ENCODE measurements around the gene TMEM42. TPM values are rescaled to one million over a fixed set of nuclear protein-coding genes. Genes with fewer than 3 reads are reported as not detected.

The TMEM42 gene
- total RNA-seq, 8 experiments from 2014 or later, result 12.0 to 29.1 (median 19.8) TPM

GRCh38 chr3:44883213-44883955 is 21.7 kb downstream of the TMEM42 start:
- no peaks in the 10 kb centered on the region for H3K4me1 ChIP-seq (replicated peaks in 1 of 2)
- ATAC-seq (replicated peaks in 6 of 8), result peak in 1 of 8 experiments; percentile 2
- in situ Hi-C loops (cut with MboI; ENCODE audit: low pct_unique_long_range_greater_than_20kb in 2 of 9, low sequenced_read_pairs in 9 of 9, unreplicated experiment in 9 of 9), result no loop called here

GRCh38 chr3:44883999-44884431 is 22.3 kb downstream of the TMEM42 start:
- peak in 6 of 8 experiments; percentile 32 to 86 (median 80) for ATAC-seq (replicated peaks in 6 of 8)
- no peak overlapping the region for H3K4me3 ChIP-seq
- 0 to 60% (median 31%) methylated on average over 1 to 3 of the region's 4 CpGs; no CpG with 5 or more reads in 2 of the 10 experiments for WGBS, 10 experiments
- H3K27ac ChIP-seq, result no peak overlapping the region
- in situ Hi-C loops (cut with MboI; ENCODE audit: low pct_unique_long_range_greater_than_20kb in 2 of 9, low sequenced_read_pairs in 9 of 9, unreplicated experiment in 9 of 9), result no loop called here
- H3K4me1 ChIP-seq (replicated peaks in 1 of 2), result no peaks in the 10 kb centered on the region

More at GRCh38 chr3:44883213-44883955, 21.7 kb downstream of the TMEM42 start:
- Histone ChIP-seq H3K4me3 (no peak overlapping the region), H3K27ac (no peak overlapping the region)
- 60 to 100% (median 90%) methylated on average over 1 to 2 of the region's 5 CpGs; no CpG with 5 or more reads in 3 of the 10 experiments for WGBS, 10 experiments

GRCh38 chr3:44885618-44886017 is 23.9 kb downstream of the TMEM42 start:
- Histone ChIP-seq H3K4me3 (no peak overlapping the region), H3K4me1 (replicated peaks in 1 of 2) (no peaks in the 10 kb centered on the region), H3K27ac (no peak overlapping the region)
- 0 to 84% (median 33%) methylated on average over 2 to 4 of the region's 4 CpGs; no CpG with 5 or more reads in 2 of the 10 experiments for WGBS, 10 experiments
- in situ Hi-C loops (cut with MboI; ENCODE audit: low pct_unique_long_range_greater_than_20kb in 2 of 9, low sequenced_read_pairs in 9 of 9, unreplicated experiment in 9 of 9), result no loop called here
- ATAC-seq (replicated peaks in 6 of 8), result peak in 6 of 8 experiments; percentile 36 to 91 (median 64)

- WGBS, 10 experiments, result 43 to 100% (median 80%) methylated on average over 1 to 2 of the region's 3 CpGs; no CpG with 5 or more reads in 5 of the 10 experiments
- H3K4me1 ChIP-seq (replicated peaks in 1 of 2), result no peaks in the 10 kb centered on the region
- in situ Hi-C loops (cut with MboI; ENCODE audit: low pct_unique_long_range_greater_than_20kb in 2 of 9, low sequenced_read_pairs in 9 of 9, unreplicated experiment in 9 of 9), result no loop called here
- H3K4me3 ChIP-seq, result no peak overlapping the region
- ATAC-seq (replicated peaks in 6 of 8), result no peak
- no peak overlapping the region for H3K27ac ChIP-seq
These were observed 24.8 kb downstream of the TMEM42 start for GRCh38 chr3:44886561-44886960.

DNA sequence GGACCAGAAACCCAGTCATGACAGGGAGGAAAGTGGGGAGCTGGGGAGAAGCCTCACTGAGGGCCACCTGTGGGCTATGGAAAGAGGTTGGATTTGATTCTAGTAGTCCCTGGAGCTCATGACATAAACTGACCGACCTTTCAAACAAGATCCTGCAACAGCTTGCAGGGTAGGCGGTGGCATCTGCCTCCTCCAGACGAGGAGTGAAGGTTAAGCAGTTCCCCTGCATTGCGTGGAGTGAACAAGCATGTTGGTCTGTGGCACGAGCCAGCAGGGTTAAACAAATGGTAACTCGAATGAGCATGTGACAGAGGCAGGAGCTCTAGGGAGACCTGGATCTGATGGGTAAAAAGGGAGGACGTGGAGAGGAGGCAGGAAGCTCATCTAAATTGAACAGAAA is 25.4 kb downstream of the TMEM42 start:
- no peak overlapping the region for H3K27ac ChIP-seq

DNA sequence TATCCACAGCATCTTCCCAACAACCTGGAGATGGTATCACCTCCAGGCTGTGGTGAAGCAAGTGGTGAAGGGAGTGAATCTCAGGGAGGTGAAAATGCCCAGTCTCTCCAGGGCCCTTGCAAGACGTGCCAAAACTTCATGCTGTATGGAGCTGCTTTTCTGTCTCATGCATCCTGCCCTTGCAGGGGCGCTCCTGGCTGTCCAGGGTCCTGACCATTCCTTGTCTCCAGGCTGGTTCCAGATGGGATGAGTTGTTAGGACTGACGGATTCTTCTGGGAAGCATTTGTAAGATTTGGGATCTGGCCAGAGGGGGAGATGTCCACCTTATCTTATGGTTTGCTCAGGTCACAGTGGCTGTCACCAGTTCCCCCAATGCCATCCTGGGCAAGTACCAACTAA is 28.5 kb downstream of the TMEM42 start:
- H3K4me1 ChIP-seq (replicated peaks in 1 of 2), result no peaks in the 10 kb centered on the region
- H3K27ac ChIP-seq, result no peak overlapping the region
- no peak overlapping the region for H3K4me3 ChIP-seq
- 20 to 100% (median 100%) methylated on average over 1 of the region's 3 CpGs; no CpG with 5 or more reads in 7 of the 10 experiments for WGBS, 10 experiments
- in situ Hi-C loops (cut with MboI; ENCODE audit: low pct_unique_long_range_greater_than_20kb in 2 of 9, low sequenced_read_pairs in 9 of 9, unreplicated experiment in 9 of 9), result no loop called here
- peak in 1 of 8 experiments; percentile 56 for ATAC-seq (replicated peaks in 6 of 8)

More for the DNA sequence above, 25.4 kb downstream of the TMEM42 start:
- in situ Hi-C loops (cut with MboI; ENCODE audit: low pct_unique_long_range_greater_than_20kb in 2 of 9, low sequenced_read_pairs in 9 of 9, unreplicated experiment in 9 of 9), result no loop called here
- ATAC-seq (replicated peaks in 6 of 8), result no peak
- WGBS, 10 experiments, result 59 to 89% (median 69%) methylated on average over 1 to 4 of the region's 7 CpGs; no CpG with 5 or more reads in 5 of the 10 experiments
- Histone ChIP-seq H3K4me3 (no peak overlapping the region), H3K4me1 (replicated peaks in 1 of 2) (no peaks in the 10 kb centered on the region)

DNA sequence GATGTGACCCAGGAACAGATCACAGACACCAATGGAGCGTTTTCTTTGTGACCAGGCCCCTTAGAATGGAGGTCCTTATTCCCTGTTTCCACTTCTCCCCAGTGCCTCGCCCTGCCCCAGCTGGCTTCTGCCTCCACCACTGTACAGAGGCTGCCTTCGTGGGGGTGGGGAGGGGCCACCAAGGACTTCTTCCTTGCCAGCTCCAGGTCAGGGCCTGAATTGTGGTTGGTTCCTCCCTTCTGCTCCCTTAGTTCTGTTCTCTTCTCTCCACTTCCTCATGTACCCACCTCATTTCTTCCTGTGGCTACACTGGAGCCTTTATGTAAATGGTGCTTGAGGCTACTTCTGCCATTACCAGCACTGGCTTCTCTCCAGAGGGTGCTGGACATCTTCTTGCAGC is 29.1 kb downstream of the TMEM42 start:
- Histone ChIP-seq H3K4me3 (no peak overlapping the region), H3K4me1 (replicated peaks in 1 of 2) (no peaks in the 10 kb centered on the region), H3K27ac (no peak overlapping the region)
- 49 to 100% (median 71%) methylated on average over 1 to 3 of the region's 3 CpGs; no CpG with 5 or more reads in 3 of the 10 experiments for WGBS, 10 experiments
- in situ Hi-C loops (cut with MboI; ENCODE audit: low pct_unique_long_range_greater_than_20kb in 2 of 9, low sequenced_read_pairs in 9 of 9, unreplicated experiment in 9 of 9), result no loop called here
- no peak for ATAC-seq (replicated peaks in 6 of 8)

GRCh38 chr3:44892689-44893088 is 31.0 kb downstream of the TMEM42 start:
- no peak overlapping the region for H3K27ac ChIP-seq
- no peaks in the 10 kb centered on the region for H3K4me1 ChIP-seq (replicated peaks in 1 of 2)
- no peak overlapping the region for H3K4me3 ChIP-seq
- ATAC-seq (replicated peaks in 6 of 8), result no peak
- in situ Hi-C loops (cut with MboI; ENCODE audit: low pct_unique_long_range_greater_than_20kb in 2 of 9, low sequenced_read_pairs in 9 of 9, unreplicated experiment in 9 of 9), result no loop called here
- WGBS, 10 experiments, result 78 to 100% (median 86%) methylated on average over 1 to 3 of the region's 3 CpGs

DNA sequence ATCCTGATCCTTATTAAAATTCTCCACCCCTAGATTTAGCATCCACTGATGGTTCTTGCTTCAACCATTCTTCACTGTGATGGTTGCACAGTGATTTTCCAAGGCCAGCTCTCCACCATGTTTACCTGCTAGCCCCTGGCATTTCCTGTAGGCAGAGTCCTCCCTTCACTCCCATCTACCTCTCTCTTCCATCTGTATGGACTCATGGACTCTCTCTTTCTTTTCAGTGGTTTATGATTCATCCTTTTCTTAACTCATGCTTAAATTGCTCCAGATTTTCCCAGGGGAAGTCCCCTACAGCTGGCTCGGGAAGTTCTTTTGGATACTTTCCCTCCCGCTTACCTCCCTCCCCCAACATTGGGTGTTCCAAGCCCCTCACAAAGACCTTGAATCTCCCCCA is 31.4 kb downstream of the TMEM42 start:
- in situ Hi-C loops (cut with MboI; ENCODE audit: low pct_unique_long_range_greater_than_20kb in 2 of 9, low sequenced_read_pairs in 9 of 9, unreplicated experiment in 9 of 9), result no loop called here
- peak in 1 of 8 experiments; percentile 25 for ATAC-seq (replicated peaks in 6 of 8)
- H3K4me3 ChIP-seq, result no peak overlapping the region
- WGBS, 10 experiments, result 11 to 90% (median 78%) methylated on average over 2 of the region's 2 CpGs; no CpG with 5 or more reads in 4 of the 10 experiments
- no peak overlapping the region for H3K27ac ChIP-seq
- H3K4me1 ChIP-seq (replicated peaks in 1 of 2), result no peaks in the 10 kb centered on the region

GRCh38 chr3:44894485-44894884 is 32.8 kb downstream of the TMEM42 start:
- H3K4me3 ChIP-seq, result no peak overlapping the region
- H3K27ac ChIP-seq, result no peak overlapping the region
- whole genome bisulfite sequencing, 10 experiments, result 0 to 64% (median 35%) methylated on average over 1 to 3 of the region's 5 CpGs; no CpG with 5 or more reads in 6 of the 10 experiments
- peaks cover under 1 to 3% of the 10 kb centered on the region in 2 donors for H3K4me1 ChIP-seq (replicated peaks in 1 of 2)
- in situ Hi-C loops (cut with MboI; ENCODE audit: low pct_unique_long_range_greater_than_20kb in 2 of 9, low sequenced_read_pairs in 9 of 9, unreplicated experiment in 9 of 9), result no loop called here
- no peak for ATAC-seq (replicated peaks in 6 of 8)

- no peak for ATAC-seq (replicated peaks in 6 of 8)
- in situ Hi-C loops (cut with MboI; ENCODE audit: low pct_unique_long_range_greater_than_20kb in 2 of 9, low sequenced_read_pairs in 9 of 9, unreplicated experiment in 9 of 9), result no loop called here
- WGBS, 10 experiments, result 54 to 100% (median 83%) methylated on average over 1 to 2 of the region's 2 CpGs; no CpG with 5 or more reads in 4 of the 10 experiments
- H3K4me1 ChIP-seq (replicated peaks in 1 of 2), result peaks cover 8 to 14% of the 10 kb centered on the region in 2 donors
- no peak overlapping the region for H3K4me3 ChIP-seq
- H3K27ac ChIP-seq, result no peak overlapping the region
These were observed 34.7 kb downstream of the TMEM42 start for GRCh38 chr3:44896440-44896839.

DNA sequence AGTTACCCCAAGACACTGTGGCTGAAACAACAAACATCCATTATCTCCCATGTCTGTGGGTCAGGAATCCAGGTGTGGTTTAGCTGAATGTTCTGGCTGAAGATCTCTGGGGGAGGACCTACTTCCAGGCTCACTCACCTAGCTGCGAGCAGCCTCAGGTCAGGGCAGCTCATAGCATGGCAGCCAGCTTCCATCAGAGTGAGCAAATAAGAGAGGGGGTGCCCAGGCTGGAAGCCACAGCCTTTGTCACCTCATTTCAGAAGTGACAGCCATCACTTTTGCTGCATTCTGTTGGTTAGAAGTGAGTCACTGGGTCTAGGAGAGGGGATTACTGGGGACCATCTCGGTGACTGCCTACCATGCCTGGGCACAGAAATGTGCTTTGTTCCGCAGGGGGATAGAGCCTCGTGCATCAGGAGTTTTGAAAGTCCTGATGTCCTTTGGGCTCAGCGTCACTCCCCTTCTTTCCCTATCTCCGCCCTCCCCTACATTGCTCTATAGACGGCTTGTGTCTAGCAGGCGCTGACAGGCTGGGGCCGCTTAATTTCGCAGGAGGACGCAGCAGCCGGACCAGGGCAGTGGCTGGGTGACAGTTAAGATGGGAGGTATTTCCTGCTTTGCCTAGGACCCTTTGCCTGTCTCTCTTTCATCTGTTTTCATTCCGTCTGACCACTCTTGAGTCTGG is 38.1 kb downstream of the TMEM42 start:
- H3K27ac ChIP-seq, result peak overlapping the region in 1 of 2 donors; percentile 17
- in situ Hi-C loops (cut with MboI; ENCODE audit: low pct_unique_long_range_greater_than_20kb in 2 of 9, low sequenced_read_pairs in 9 of 9, unreplicated experiment in 9 of 9), result loop anchor here in 2 of 9 experiments (25.0 kb wide), 1 partner anchor 363 kb away; no protein-coding TSS in a partner anchor
- H3K4me1 ChIP-seq (replicated peaks in 1 of 2), result peaks cover 8 to 14% of the 10 kb centered on the region in 2 donors
- WGBS, 10 experiments, result 10 to 68% (median 45%) methylated on average over 2 to 8 of the region's 13 CpGs; no CpG with 5 or more reads in 3 of the 10 experiments
- no peak overlapping the region for H3K4me3 ChIP-seq
- peak in 5 of 8 experiments; percentile 64 to 86 (median 79) for ATAC-seq (replicated peaks in 6 of 8)

- H3K4me3 ChIP-seq, result no peak overlapping the region
- no peak overlapping the region for H3K27ac ChIP-seq
- ATAC-seq (replicated peaks in 6 of 8), result no peak
- 10 to 93% (median 69%) methylated on average over 1 to 4 of the region's 4 CpGs; no CpG with 5 or more reads in 1 of the 10 experiments for WGBS, 10 experiments
- H3K4me1 ChIP-seq (replicated peaks in 1 of 2), result peaks cover 16 to 17% of the 10 kb centered on the region in 2 donors
- in situ Hi-C loops (cut with MboI; ENCODE audit: low pct_unique_long_range_greater_than_20kb in 2 of 9, low sequenced_read_pairs in 9 of 9, unreplicated experiment in 9 of 9), result loop anchor here in 2 of 9 experiments (25.0 kb wide), 1 partner anchor 365 kb away; no protein-coding TSS in a partner anchor
These were observed 40.9 kb downstream of the TMEM42 start for GRCh38 chr3:44902628-44903027.
